ENCODE data around the gene REEP6.
"Not testable (repeated sequence)": the region's sequence is repeated elsewhere in the genome, so short reads cannot be mapped to it uniquely, and the experiment has no call there.

Gene REEP6

GRCh38 chr19:1526066-1526778 lies 35.2 kb downstream of the REEP6 start:
- no peak for DNase-seq

DNA sequence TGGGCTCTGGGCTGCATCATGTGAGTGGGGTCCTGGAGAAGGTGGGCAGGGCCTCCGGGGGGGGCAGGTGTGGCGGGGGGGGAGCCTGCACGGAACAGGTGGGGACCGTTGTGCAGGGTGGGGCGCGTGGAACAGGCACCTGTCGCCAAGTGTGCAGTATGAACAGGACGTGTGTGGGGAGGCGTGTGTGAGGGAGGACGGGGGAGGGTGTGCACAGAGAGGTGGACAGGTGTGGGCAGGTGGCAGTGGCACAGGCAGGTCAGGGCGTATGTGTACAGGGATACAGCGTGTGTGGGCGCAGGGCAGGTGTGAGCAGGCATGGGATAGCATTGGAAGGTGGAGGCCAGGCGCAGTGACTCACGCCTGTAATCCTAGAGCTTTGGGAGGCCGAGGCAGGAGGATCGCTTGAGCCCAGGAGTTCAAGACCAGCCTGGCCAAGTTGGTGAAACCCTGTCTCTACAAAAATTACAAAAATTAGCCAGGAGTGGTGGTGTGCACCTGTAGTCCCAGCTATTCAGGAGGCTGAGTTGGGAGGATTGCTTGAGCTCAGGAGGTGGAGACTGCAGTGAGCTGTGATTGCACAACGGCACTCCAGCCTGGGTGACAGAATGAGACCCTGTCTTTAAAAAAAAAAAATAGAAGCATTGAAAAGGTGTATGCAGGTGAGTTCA lies 36.1 kb downstream of the REEP6 start:
- no peak for DNase-seq

- DNase-seq = no peak
Observed at GRCh38 chr19:1527650-1528309, 36.8 kb downstream of the REEP6 start.

- no peak for DNase-seq
Observed at GRCh38 chr19:1528596-1529429, 37.8 kb downstream of the REEP6 start.

- no peak for DNase-seq
Observed at GRCh38 chr19:1529430-1529816, 38.4 kb downstream of the REEP6 start.

- not testable (repeated sequence) for DNase-seq
Observed at GRCh38 chr19:1530856-1531255, 39.9 kb downstream of the REEP6 start.

GRCh38 chr19:1531587-1531986 lies 40.6 kb downstream of the REEP6 start:
- no peak for DNase-seq

DNA sequence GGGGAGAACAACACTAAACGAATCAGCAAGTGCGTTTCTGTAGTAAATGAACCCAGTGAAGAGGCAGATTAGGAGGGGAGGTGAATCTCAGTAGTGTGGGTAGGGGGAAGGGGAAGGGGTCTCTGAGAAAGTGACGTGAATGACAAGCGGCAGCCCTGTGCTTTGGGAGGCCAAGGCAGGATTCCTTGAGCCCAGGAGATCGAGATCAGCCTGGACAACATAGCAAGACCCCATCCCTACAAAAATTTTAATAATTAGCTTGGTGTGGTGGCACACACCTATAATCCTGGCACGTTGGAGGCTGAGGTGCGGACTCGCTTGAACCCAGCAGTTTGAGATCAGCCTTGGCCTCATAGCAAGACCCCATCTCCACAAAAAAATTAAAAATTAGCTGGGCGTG lies 41.0 kb downstream of the REEP6 start:
- no peak for DNase-seq

DNA sequence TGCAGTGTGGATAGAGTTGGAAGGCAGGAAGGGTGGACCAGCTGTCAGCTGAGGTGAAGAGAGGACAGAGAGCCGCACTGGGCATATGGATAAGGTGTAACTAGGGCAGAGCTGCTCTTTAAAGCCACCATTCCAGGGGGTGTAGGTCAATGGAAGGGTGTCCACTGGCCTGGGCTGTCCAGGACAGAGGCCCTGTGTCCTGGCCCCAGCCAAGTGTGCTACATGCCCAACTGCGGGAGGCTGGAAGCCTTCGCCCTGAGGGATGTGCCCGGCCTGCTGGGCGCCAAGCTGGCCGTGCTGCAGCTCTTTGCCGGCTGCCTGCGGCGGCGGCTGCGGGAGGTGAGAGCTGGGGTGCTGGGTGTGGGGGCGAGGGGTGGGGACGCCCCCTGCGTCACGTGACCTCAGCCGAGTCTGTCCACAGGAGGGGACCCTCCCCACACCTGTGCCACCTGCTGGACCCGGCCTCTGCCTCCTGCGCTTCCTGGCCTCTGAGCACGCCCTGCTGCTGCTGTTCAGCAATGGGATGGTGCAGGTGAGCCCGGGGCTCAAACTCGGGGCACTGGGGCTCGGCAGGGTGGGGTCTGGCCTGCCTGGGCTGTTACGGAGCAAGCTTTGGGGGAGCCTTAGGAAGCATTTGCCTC lies 42.6 kb downstream of the REEP6 start:
- DNase-seq = no peak

DNA sequence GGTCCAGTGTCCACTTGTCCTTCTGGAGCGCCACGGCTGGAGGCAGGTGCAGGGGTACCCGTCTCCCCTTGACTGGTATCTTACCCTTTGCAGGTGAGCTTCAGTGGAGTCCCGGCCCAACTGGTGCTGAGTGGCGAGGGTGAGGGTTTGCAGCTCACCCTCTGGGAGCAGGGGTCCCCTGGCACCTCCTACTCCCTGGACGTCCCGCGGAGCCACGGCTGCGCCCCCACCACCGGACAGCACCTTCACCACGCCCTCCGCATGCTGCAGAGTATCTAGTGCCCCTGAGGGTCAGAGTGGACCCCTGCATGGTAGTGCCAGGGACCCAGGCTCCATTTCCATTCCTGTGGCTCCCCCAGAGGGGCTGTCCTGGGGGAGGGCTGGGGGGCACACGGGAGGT lies 44.0 kb downstream of the REEP6 start:
- DNase-seq = no peak

DNA sequence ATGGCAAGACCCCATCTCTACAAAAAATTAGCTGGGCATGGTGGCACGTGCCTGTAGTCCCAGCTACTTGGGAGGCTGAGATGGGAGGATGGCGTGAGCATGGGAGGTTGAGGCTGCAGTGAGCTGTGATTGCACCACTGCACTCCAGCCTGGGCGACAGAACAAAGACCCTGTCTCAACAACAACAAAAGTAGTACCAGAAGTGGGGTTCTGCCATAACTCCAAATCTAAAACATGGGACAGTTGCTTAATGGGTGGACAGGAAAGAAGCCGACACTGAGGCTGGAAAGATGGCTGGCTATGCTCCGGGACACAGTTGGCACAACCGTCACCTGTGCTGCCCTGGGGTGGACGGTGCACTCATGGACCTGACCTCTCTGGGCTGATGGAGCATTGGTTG lies 44.7 kb downstream of the REEP6 start:
- not testable (repeated sequence) for DNase-seq

DNA sequence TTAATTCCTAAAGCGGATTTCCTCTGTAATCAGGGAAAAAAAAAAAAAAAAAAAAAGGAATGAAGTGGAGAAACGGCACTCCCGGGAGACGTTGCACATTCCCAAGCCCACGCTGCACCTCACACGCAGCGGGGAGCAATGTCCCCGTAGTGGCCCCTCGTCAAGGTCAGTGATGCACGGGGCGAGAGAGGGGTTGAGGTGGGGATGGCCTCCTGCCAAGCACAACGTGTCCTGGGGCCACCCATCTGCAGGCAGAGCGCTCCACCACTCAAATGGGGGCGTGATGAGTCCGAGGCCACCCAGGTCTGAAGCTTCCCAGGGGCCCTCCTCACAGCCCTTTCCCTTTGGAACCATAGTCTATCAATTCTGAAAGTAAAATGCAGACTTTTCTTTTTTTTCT lies 48.0 kb downstream of the REEP6 start:
- no peak for DNase-seq

DNA sequence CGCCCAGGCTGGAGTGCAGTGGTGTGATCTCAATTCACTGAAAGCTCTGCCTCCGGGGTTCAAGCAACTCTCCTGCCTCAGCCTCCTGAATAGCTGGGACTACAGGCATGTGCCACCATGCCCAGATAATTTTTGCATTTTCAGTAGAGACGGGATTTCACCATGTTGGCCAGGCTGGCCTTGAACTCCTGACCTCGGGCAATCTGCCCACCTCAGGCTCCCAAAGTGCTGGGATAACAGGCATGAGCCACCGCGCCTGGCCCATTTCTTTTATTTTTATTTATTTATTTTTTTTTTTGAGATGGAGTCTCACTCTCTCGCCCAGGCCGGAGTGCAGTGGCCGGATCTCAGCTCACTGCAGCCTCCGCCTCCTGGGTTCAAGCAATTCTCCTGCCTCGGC lies 48.8 kb downstream of the REEP6 start:
- not testable (repeated sequence) for DNase-seq

- DNase-seq = no peak
Observed at GRCh38 chr19:1540365-1540925, 49.5 kb downstream of the REEP6 start.

All from stimulated activated CD4-positive, alpha-beta T cell treated with anti-CD3 and anti-CD28 coated beads, Interleukin-4, amount 100 ng/mL, for 1 hour (primary cell).